ENCODE data around the gene SYT17.

Gene SYT17

DNA sequence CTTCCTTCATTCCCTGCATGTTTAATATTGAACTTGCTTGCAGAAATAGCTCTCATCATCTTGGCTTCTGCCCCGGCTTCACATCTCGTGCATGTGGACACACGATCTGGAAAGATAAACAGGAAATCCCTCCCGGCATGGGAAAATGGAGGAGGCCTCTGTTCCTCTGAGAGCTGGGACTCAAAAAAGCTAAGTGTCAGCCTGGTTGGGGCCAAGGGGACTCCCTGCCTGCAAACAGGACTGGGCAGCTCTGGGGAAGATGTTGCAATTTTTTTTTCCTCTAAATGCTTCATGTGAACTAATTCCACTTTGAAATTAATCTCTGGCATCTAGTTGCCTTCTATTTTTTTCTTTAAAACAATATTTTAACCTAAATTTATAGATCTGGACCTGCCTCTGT is 29.4 kb upstream of the SYT17 start:
- DNase-seq (ENCODE audit: low read depth, low spot score), result no peak

DNA sequence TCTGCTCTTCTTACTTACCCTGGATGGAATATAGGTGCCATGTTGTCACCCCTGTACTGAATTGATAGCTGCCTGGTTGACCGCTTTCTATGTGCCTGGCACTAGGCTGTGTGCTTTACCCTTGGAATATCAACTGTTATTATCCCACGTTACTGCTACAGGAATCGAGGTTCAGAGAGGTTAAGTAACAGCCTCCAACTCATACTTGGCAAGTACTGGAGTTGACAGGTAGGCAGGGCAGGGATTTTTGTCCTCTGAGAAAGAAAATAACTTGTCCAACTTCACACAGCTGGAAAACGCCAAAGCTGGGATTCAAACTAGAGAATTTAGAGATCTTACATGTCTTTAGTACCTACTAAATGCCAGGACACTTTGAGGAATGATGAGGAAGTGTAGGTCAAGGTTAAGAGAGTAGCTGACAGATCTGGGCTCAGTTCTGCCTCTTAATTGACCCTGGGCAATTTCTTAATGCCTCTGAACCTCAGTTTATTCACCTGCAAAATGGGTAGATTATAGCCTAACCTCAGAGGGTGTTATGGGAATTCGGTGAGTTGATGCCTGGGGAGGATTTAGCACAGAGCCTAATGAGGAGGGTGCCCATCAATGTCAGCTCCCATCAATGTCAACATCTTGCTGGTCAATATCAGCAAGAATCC is 28.5 kb upstream of the SYT17 start:
- no peak for DNase-seq (ENCODE audit: low read depth, low spot score)

DNA sequence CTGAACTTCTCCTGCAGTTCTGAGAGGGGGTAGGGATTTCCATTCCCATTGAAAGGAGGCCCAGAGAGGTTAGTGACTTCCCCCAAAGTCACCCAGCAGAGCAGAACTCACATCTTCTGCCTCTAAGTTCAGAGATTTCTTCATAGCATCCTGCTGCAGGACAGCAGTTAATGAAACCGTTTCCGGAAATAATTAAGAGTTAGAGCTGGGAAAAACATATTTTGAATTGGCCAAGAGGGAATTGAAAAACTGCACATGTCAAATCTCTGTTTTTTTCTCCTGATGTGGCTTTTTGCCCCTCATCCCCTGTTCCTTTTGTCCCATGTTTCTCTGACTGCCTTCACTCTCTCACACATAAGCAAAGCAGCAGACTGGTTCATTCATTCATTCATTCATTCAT is 27.6 kb upstream of the SYT17 start:
- no peak for DNase-seq (ENCODE audit: low read depth, low spot score)

DNA sequence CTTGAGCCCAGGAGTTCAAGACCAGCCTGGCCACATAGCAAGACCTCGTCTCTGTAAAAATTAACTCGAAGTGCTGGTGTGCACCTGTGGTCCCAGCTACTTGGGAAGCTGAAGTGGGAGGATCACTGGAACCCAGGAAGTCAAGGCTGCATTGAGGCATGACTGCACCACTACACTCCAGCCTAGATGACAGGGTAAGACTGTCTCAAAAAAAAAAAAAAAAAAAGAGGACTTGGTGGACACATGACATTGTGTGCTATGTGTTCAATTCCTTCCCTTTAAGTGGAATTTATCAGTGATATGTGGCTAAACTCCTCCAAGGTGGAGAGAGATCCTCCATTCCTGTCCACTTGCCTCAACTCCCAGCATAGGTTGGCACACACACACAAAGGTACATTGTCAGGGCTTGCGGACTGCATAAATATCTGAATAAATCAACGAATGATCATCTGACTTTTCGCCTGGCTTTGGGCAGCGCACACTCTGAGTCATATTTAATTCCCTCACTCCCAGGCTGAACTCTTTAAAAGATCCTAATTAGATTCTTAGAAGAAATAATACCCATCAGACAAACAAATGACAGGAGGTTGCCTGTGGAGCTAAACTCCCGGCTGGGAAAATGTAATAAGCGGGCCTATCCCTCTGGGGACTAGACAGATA is 25.0 kb upstream of the SYT17 start:
- no peak for DNase-seq (ENCODE audit: low read depth, low spot score)

DNA sequence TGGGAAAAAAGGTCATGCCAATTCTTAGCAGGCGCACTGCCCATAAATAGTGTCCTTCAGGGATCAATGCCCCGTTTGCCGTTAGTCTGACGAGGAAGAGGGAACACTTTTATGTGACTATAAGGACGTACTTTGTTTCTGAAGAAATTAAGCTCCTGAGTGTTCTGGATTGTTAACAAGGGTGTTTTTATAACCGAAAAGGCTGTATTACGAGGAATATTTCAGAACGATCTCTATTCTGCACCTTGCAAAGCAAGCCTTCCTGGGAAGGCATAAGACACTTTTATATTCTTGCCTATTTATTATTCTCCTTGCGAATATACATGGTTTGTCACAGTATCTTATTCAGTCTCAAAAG is 24.5 kb upstream of the SYT17 start:
- DNase-seq (ENCODE audit: low read depth, low spot score), result no peak

DNA sequence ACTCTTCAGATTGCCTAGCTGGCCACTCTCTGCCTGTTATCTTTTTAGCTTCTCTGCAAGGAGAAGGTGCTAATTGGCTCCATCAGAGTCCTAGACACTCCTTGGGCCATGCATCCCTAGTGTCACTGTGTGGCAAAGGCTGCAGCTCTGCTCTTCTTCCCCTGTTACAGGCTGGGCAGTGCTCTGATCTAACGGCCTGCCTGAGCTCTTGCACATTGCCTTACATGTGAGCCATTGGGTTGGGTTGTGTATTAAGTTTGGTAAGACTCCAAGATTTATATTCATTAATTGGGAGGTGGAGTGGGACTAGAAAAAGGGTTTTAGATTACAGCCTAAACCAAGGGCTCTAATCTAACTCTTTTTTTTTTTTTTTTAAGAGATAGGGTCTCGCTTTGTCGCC is 23.0 kb upstream of the SYT17 start:
- DNase-seq (ENCODE audit: low read depth, low spot score), result no peak

DNA sequence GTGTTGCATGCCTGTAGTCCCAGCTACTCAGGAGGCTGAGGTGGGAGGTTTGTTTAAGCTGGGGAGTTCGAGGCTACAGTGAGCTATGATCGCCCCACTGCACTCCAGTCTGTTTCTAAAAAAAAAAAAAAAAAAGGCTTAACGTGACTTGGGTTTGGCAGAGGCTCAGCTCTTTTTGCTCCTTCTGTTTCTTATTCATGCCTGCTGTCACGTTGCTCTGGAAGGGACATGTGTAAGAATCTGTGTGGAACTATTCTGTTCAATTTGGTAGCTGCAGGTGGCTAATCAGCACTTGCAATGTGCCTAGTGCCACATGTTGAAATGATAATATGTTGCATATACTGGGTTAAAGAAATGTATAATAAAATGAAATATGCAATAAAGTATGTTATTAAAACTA is 20.9 kb upstream of the SYT17 start:
- DNase-seq (ENCODE audit: low read depth, low spot score), result no peak

DNA sequence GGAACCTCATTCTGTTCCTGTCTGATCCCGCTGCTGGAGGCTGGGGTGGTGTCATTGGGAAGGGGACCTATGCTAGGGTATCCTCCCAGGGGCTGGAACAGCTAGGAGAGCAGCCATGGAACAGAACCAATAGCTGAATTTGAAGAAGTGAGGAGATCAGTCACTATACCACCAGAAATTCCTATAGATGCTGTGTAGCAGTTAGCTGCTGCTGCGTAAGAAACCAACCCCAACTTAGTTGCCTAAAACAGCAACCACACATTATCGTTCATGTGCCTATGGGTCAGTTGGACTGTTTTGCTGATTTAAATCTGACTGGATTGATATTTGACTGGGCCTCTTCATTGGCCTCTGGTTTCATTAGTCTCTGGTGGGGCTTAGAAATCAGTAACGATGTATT is 20.4 kb upstream of the SYT17 start:
- DNase-seq (ENCODE audit: low read depth, low spot score), result no peak

DNA sequence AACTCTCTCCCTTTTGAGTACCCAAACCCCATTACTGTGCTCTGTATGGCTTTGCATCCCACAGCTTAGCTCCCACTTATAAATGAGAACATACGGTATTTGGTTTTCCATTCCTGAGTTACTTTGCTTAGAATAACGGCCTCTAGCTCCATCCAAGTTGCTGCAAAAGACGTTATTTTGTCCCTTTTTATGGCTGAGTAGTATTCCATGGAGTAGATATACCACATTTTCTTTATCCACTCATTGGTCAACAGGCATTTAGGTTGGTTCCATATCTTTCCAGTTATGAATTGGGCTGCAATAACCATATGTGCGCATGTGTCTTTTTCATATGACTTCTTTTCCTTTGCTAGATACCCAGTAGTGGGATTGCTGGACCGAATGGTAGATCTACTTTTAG is 19.9 kb upstream of the SYT17 start:
- no peak for DNase-seq (ENCODE audit: low read depth, low spot score)

DNA sequence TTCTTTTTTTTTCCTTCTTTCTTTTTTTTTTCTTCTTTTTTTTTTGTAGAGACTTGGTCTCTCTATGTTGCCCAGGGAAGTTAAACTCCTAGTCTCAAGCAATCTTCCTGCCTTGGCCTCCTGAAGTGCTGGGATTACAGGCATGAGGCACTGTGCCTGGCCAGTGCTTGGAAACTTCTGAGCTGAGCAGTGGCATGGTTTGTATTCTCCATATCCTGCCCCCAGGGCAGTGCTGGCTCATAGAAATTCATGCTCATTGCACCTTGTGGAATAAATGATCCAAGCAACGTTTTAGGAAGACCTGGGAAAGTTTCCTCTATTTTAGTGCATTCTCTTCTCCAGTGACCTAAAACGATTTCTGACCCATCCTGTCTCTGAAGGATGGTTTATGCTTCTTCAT is 16.7 kb upstream of the SYT17 start:
- DNase-seq (ENCODE audit: low read depth, low spot score), result no peak

DNA sequence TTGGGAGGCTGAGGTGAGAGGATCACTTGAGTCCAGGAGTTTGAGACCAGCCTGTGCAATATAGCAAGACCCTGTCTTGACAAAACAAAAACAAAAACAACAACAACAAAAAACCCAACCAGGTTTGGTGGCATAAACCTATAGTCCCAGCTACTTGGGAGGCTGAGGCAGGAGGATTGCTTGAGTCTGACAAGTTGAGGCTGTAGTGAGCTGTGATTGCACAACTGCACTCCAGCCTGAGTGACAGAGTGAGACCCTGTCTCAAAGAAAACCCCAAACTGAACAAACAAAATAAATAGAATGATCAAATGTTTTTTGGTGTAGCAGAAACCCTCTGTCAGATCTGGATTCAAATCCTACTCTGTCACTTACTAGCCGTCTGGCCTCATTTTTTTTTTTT is 16.0 kb upstream of the SYT17 start:
- DNase-seq (ENCODE audit: low read depth, low spot score), result no peak

DNA sequence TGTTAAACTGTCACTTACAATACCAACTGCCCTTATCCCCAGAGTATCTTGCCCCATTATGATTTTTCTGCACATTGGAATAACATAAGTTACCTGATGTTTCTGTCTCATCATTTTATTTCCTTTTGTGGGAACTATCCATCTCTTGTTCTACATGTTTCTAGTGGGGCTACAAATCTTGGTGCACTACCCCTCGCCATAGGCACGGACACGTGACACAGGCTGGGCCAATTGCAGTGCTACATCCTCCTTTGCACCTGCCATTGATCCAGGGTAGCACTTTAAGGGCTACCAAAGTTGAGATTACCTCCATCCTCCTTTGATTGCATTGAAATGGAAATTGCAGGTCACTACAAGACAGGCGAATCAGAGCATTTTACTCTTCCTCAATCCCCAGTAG is 14.2 kb upstream of the SYT17 start:
- no peak for DNase-seq (ENCODE audit: low read depth, low spot score)

DNA sequence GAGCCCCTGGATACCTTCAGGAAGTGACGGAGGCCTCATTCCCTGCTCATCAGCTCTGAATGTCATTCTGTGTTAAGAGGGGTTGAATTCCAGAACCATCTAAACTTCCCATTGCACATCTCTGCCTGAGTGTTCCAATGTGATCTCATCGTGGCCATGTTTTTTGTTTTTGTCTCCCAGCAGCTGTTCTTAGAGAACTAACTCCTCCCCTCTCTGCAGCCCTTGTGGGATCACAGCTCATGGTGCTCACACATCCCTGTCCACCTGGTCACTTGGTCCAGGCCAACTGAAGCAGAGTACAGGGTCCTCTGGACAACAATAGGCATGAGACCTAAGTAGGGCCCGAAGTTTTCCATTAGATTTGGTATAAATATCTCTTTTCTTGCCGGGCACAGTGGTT is 6.0 kb upstream of the SYT17 start:
- no peak for DNase-seq (ENCODE audit: low read depth, low spot score)

DNA sequence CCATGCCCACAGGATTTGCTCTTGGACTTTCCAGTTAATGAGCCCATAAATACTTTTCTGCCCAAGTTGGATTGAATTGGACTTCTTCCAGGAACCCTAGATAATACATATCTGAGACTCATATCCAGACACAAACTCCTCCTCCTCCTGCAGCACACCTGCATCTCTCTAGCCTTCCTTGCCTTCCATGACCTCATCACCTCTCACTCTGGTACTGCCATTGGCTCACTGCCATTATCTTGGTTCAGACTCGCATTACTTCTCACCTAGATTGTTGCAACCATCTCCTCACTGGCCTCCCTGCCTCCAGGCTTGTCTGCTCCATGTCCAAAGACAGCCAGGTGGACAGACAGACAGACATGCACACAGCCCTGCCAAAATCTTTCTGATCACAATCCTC is 4.8 kb upstream of the SYT17 start:
- no peak for DNase-seq (ENCODE audit: low read depth, low spot score)

DNA sequence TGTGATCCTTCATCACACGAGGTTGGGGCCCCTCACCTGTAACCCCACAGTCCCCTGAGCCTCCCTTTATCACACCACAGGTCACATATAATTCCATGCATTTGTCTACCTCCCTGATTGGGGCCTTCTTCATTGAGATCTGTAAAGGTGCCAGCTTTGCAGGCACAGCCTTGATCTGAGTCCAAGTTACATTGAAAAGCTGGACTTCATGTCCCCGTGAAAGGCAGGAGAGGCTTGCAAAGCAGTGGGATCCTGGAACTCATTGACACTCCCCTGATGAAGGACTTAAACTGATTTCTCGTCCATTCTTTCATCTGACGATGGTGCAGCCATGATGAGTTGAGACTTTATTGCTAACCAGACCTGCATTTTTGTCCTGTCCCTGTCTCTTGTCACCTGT is 3.8 kb upstream of the SYT17 start:
- DNase-seq (ENCODE audit: low read depth, low spot score), result no peak

DNA sequence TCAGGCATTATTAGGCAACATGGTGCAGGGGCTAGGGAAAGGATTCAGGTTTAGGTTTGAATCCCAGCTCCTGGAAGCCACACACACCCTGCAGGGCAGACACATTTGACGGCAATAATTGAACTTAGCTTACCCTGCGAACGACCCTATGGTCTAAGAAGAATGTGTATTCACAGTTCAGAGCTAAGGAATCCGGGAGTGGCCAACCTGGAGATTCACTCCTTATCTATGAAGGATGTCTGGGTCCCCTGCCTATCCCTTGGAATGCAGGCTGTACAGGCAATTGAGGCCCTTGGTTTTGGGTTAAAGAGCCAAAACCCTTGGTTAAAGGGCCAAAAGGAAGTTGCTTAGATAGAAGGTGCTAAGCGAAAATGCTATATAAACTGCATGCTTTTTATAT is 2.9 kb upstream of the SYT17 start:
- DNase-seq (ENCODE audit: low read depth, low spot score), result no peak

DNA sequence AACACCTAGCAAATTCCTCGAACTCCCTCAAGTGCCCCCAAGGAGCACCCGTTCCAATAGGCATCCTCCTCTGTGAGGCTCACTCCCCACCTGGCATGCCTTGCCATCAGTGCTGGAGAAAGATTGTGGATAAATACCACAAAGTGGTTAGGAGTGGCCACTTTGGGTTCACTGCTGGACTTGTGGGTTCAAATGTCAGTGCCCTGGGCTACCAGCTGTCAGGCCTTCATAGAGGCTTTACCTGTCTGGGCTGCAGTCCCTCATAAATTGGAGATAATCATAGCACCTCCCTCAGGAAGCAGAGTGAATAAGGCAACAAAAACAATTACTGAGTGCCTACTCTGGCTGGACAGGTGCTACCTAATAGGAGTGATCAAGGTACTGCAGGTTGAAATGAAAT is 1.5 kb upstream of the SYT17 start:
- DNase-seq (ENCODE audit: low read depth, low spot score), result no peak

DNA sequence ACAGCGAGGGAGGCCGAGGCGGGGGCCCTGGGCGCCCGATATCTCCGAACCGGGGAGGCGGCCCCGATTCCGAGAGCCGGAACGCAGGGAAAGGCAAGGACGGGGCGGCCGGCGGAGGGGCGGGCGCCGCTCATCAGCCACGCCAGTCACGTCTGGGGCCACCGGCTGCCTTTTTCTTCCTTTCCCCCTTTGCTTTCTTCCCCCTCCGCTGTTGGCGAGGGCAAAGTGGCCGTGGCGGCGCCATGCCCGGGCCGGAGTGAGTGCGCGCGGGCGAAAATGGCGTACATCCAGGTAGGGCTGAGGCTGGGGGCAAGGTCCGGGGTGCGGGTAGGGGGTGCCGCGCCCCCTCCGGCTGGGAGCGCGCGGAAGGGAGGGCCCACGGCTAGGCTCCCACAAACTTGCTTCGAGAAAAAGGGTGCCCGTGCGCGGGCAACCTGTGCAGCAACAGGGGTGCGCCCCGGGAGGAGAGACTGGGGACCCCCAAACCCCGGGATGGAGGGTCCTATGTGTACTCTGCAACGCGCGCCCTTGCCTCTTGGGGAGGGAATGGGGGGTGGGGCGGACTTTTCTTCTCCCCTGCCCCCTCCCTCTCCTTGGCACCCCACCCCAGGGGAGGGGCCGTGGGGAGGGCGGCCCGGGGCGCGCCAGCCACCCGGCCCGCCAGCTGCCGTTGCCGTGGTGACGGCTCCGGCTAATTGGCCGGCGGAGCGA is 486 bp downstream of the SYT17 start:
- DNase-seq (ENCODE audit: low read depth, low spot score), result no peak

DNA sequence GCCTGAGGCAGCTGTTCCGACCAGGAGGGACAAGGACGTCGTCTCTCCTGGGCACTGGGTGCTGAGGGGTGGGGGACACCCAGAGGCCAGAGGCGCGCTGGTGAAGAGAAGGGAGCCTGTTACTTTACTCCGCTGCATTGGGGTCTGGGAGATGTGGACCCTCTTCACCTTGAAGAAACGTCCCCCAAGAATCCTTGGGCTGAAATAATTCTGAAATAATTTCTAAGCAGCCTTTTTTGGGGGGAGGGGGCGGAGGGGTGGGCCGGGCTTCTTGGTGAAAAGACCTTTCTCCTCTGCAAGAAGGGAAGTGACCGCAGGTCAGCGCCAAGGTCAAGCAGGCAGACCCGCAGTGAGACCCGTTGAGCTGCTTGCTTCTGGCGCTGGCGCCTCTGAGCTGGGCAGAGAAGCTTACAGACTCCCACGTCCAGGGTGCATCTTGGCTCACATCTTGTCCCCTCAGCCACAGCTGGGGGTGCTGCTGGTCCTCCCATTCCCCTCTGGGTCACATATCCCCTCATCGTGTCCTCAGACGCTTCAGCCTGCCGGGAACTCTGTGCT is 1.1 kb downstream of the SYT17 start:
- no peak for DNase-seq (ENCODE audit: low read depth, low spot score)

DNA sequence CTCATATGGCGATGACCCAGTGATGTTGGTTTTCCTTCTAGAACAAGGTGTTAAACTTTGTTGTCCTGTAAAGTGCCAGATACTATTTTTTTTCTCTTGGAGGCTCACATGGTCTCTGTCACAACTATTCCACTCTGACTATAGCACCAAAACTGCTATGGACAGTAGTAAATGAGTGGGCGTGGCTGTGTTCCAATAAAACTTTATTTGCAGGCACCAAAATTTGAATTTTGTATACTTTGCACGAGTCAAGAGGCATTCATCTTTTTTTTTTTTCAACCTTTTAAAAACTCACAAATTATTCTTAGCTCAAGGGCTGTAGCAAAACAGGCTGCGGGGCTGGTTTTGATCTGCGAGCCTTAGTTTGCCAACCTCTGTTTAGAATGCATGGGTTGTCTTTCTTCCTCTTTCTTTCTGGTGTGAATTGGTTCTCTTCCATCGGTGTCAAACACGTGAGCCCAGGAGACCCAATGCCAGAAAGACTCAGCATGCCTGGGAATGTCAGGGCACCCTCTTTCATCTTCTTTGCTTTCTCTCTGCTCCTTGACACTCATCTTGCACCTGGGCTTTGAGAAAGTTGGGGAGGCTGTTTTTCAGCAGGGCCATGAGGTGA is 2.1 kb downstream of the SYT17 start:
- no peak for DNase-seq (ENCODE audit: low read depth, low spot score)

DNA sequence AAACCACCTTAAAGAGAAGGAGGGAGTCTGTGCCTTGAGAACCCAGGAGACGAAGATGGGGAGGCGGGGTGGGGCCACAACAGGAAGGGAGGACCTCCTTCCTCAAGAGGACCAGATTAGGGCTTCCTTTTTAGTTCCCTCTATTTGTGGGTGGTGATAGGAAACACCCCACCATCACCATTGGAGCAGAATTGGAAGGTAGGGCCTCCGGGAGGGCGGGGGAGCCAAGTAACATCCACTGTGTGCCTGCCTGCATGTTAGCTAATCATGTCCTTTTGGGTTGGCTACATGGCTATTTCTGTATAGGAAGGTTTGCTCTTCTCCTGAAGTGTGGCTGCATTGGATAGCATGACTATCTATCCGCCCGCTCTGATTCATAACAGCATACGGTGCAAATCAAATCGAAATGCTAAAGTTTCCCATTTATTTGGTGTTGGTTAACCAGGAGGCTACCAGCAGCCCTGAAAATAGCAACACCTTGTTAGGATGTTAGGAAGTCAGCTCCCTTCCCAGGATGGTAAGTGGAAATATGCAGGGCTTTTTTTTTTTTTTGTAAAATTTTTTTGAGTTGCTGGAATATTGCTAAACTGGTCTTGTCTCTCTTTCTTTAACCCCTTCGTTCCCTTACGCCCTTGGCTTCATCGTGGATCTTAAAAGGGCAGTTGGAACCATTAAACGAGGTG is 4.2 kb downstream of the SYT17 start:
- no peak for DNase-seq (ENCODE audit: low read depth, low spot score)

DNA sequence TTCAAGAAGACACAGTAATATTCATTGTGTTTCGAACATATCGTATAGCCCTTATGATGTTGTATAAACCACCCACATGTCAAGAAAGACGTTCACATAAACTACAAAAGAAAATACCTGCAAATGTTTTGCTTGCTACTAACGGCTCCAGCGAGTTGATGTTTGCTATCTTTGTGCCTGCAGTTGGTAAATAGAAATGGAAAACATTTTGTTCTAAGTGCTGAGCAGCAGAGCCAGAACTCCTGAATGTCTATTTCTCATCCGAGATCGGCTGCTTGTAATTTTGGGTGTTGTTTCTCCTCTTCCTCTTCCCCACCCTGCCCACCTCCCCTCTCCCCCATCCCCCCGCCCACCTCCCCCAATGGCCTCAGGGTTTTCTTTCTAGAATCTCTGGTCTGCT is 5.0 kb downstream of the SYT17 start:
- no peak for DNase-seq (ENCODE audit: low read depth, low spot score)

All from smooth muscle cell of the brain vasculature (primary cell).